Neural cell (in vitro differentiated cells): ENCODE measurements around the gene CRYBB3. TPM values are rescaled to one million over a fixed set of nuclear protein-coding genes. Genes with fewer than 3 reads are reported as not detected.

Source experiments
- H2AFZ ChIP-seq: fragments of 200-600, 300-800 bp; sonication (generic), shearing (Covaris generic); 2 replicates; pipeline ENCODE4 v1.6.0; 2014; ENCODE audit warnings: low read depth, mild to moderate bottlenecking, antibody characterized with exemption, low read length, moderate library complexity
- H3F3A ChIP-seq: fragments of 200-600 bp; shearing (Covaris generic); 2 replicates; pipeline ENCODE4 v1.6.1; 2016; ENCODE audit warnings: mild to moderate bottlenecking, moderate library complexity, mixed read lengths, antibody characterized with exemption, low read length; ENCODE audit not compliant: insufficient read depth, poor library complexity, severe bottlenecking
- H3K27ac ChIP-seq: fragments of 200-600, 300-800 bp; sonication (generic), shearing (Covaris generic); 2 replicates; pipeline ENCODE4 v1.5.1; 2014; ENCODE audit warnings: mild to moderate bottlenecking, low read length, moderate library complexity
- H3K27me3 ChIP-seq: fragments of 300-800, 200-600 bp; sonication (generic), shearing (Covaris generic); 2 replicates; pipeline ENCODE4 v1.6.0; 2014; ENCODE audit warnings: mild to moderate bottlenecking, low read depth, low read length, moderate library complexity; ENCODE audit not compliant: insufficient read depth
- H3K36me3 ChIP-seq: fragments of 300-800, 200-600 bp; sonication (generic), shearing (Covaris generic); 2 replicates; pipeline ENCODE4 v1.5.1; 2014; ENCODE audit warnings: mild to moderate bottlenecking, antibody characterized with exemption, low read length, moderate library complexity; ENCODE audit not compliant: insufficient read depth
- H3K4me2 ChIP-seq: fragments of 300-800, 200-600 bp; sonication (generic), shearing (Covaris generic); 2 replicates; pipeline ENCODE4 v1.6.0; 2014; ENCODE audit warnings: mild to moderate bottlenecking, low read length
- H3K4me3 ChIP-seq: fragments of 300-800, 200-600 bp; sonication (generic), shearing (Covaris generic); 2 replicates; pipeline ENCODE4 v1.5.1; 2014; ENCODE audit warnings: mild to moderate bottlenecking, low read length, moderate library complexity
- H3K79me2 ChIP-seq: fragments of 200-600 bp; shearing (Covaris generic); replicated peaks from 2 replicates; pipeline ENCODE4 v1.6.0; 2014; ENCODE audit warnings: mild to moderate bottlenecking, low read length, moderate library complexity; ENCODE audit not compliant: insufficient read depth
- H3K9ac ChIP-seq: fragments of 300-800, 200-600 bp; sonication (generic), shearing (Covaris generic); 2 replicates; pipeline ENCODE4 v1.6.1; 2016; ENCODE audit warnings: mild to moderate bottlenecking, low read length, mixed read lengths
- H3K9me2 ChIP-seq: fragments of 200-600 bp; shearing (Covaris generic); 2 replicates; pipeline ENCODE4 v1.6.1; 2016; ENCODE audit warnings: mild to moderate bottlenecking, low read length, mixed read lengths; ENCODE audit not compliant: insufficient read depth
- H3K9me3 ChIP-seq: fragments of 200-600, 300-800 bp; sonication (generic), shearing (Covaris generic); 2 replicates; pipeline ENCODE4 v1.6.1; 2016; ENCODE audit warnings: mild to moderate bottlenecking, mixed run types, low read length, moderate library complexity, mixed read lengths
- H4K20me1 ChIP-seq: fragments of 200-600 bp; shearing (Covaris generic); 2 replicates; pipeline ENCODE4 v1.6.1; 2016; ENCODE audit warnings: mild to moderate bottlenecking, mixed run types; ENCODE audit not compliant: insufficient read depth
- EP300 ChIP-seq: fragments of 450-650 bp; conservative IDR thresholded peaks from 2 replicates; pipeline ENCODE4 v1.6.1; 2014; ENCODE audit warnings: antibody characterized with exemption, mild to moderate bottlenecking, moderate library complexity; ENCODE audit not compliant: poor library complexity, severe bottlenecking
- EZH2 ChIP-seq: fragments of 200-600, 300-800 bp; shearing (Covaris generic), sonication (generic); IDR thresholded peaks from 2 replicates; pipeline ENCODE4 v1.6.1; 2014; ENCODE audit warnings: antibody characterized with exemption, low read length, borderline replicate concordance, mild to moderate bottlenecking; ENCODE audit not compliant: insufficient read depth, poor library complexity, severe bottlenecking
- MXI1 ChIP-seq: fragments of 450-650 bp; conservative IDR thresholded peaks from 2 replicates; pipeline ENCODE4 v1.6.1; 2014; ENCODE audit warnings: antibody characterized with exemption, mild to moderate bottlenecking; ENCODE audit not compliant: poor library complexity, severe bottlenecking
- POLR2AphosphoS5 ChIP-seq: IDR thresholded peaks from 2 replicates; pipeline ENCODE4 v1.6.1; 2012
- RAD21 ChIP-seq: fragments of 450-650 bp; conservative IDR thresholded peaks from 2 replicates; pipeline ENCODE4 v1.6.1; 2014; ENCODE audit warnings: antibody characterized with exemption, mild to moderate bottlenecking, moderate library complexity
- REST ChIP-seq: IDR thresholded peaks from 2 replicates; pipeline ENCODE4 v1.6.1; 2012; ENCODE audit warnings: borderline replicate concordance
- SMC3 ChIP-seq: fragments of 450-650 bp; conservative IDR thresholded peaks from 2 replicates; pipeline ENCODE4 v1.6.1; 2014; ENCODE audit warnings: antibody characterized with exemption, mild to moderate bottlenecking, moderate library complexity; ENCODE audit not compliant: poor library complexity
- TAF1 ChIP-seq: IDR thresholded peaks from 2 replicates; pipeline ENCODE4 v1.6.1; 2012; ENCODE audit warnings: low read depth
- polyA plus RNA-seq: library from polyadenylated mRNA; depleted of rRNA; stranded (reverse); fragments of >200 nt; gene quantifications from 2 replicates; pipeline ENCODE4 v1.2.3, GENCODE V29; 2014
- TF ChIP-seq, protein P1 (sequence below): fragments of 450-650 bp; IDR thresholded peaks from 2 replicates; pipeline ENCODE4 v1.5.1; 2014; ENCODE audit warnings: antibody characterized with exemption, mild to moderate bottlenecking, moderate library complexity; ENCODE audit not compliant: poor library complexity, severe bottlenecking

The CRYBB3 gene
- polyA plus RNA-seq, 1 donor from 2014 or later: not detected

GRCh38 chr22:25210793-25211192 lies 11.1 kb downstream of the CRYBB3 start:
- TF ChIP-seq RAD21 (no peak), SMC3 (no peak), POLR2AphosphoS5 (no peak), EP300 (no peak), REST (no peak), MXI1 (no peak), EZH2 (no peak), TAF1 (no peak)
- TF ChIP-seq, protein P1, sequence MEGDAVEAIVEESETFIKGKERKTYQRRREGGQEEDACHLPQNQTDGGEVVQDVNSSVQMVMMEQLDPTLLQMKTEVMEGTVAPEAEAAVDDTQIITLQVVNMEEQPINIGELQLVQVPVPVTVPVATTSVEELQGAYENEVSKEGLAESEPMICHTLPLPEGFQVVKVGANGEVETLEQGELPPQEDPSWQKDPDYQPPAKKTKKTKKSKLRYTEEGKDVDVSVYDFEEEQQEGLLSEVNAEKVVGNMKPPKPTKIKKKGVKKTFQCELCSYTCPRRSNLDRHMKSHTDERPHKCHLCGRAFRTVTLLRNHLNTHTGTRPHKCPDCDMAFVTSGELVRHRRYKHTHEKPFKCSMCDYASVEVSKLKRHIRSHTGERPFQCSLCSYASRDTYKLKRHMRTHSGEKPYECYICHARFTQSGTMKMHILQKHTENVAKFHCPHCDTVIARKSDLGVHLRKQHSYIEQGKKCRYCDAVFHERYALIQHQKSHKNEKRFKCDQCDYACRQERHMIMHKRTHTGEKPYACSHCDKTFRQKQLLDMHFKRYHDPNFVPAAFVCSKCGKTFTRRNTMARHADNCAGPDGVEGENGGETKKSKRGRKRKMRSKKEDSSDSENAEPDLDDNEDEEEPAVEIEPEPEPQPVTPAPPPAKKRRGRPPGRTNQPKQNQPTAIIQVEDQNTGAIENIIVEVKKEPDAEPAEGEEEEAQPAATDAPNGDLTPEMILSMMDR: no peak
- Histone ChIP-seq H3K27me3 (no peaks in the 10 kb centered on the region), H3K9me2 (no peaks in the 10 kb centered on the region), H3K36me3 (no peaks in the 10 kb centered on the region), H3K27ac (no peak overlapping the region), H3K79me2 (no peaks in the 10 kb centered on the region), H3F3A (no peaks in the 10 kb centered on the region), H3K9me3 (no peaks in the 10 kb centered on the region), H3K9ac (no peak overlapping the region), H3K4me2 (no peak overlapping the region), H4K20me1 (no peaks in the 10 kb centered on the region), H2AFZ (no peak overlapping the region), H3K4me3 (no peak overlapping the region)

GRCh38 chr22:25212337-25212736 lies 12.7 kb downstream of the CRYBB3 start:
- Histone ChIP-seq H3K9me3 (no peaks in the 10 kb centered on the region), H2AFZ (no peak overlapping the region), H3K36me3 (no peaks in the 10 kb centered on the region), H3F3A (no peaks in the 10 kb centered on the region), H3K9me2 (no peaks in the 10 kb centered on the region), H3K4me3 (no peak overlapping the region), H3K4me2 (no peak overlapping the region), H3K27me3 (no peaks in the 10 kb centered on the region), H3K79me2 (no peaks in the 10 kb centered on the region), H3K9ac (no peak overlapping the region), H4K20me1 (no peaks in the 10 kb centered on the region), H3K27ac (no peak overlapping the region)
- TF ChIP-seq REST: no peak
- TF ChIP-seq SMC3: no peak
- TF ChIP-seq POLR2AphosphoS5: no peak
- TF ChIP-seq RAD21: no peak
- no peak for TF ChIP-seq TAF1
- no peak for TF ChIP-seq EP300
- TF ChIP-seq, protein P1: no peak
- no peak for TF ChIP-seq MXI1
- no peak for TF ChIP-seq EZH2
